Inflammatory macrophage treated with lipopolysaccharide for 1 hour (primary cell): ENCODE results near the gene ZNF316.
"Not testable (repeated sequence)": the region's sequence is repeated elsewhere in the genome, so short reads cannot be mapped to it uniquely, and the experiment has no call there.

ENCODE experiments used
- DNase-seq, 2 donors: peaks; one replicate each; pipeline ENCODE4 v3.0.0-alpha.2; 2020 to 2022

ZNF316 gene

GRCh38 chr7:6648066-6648814 is 11.1 kb downstream of the ZNF316 start:
- DNase-seq = no peak

- DNase-seq = no peak
Observed at GRCh38 chr7:6648815-6649104, 11.6 kb downstream of the ZNF316 start.

- no peak for DNase-seq
Observed at GRCh38 chr7:6649241-6649961, 12.3 kb downstream of the ZNF316 start.

DNA sequence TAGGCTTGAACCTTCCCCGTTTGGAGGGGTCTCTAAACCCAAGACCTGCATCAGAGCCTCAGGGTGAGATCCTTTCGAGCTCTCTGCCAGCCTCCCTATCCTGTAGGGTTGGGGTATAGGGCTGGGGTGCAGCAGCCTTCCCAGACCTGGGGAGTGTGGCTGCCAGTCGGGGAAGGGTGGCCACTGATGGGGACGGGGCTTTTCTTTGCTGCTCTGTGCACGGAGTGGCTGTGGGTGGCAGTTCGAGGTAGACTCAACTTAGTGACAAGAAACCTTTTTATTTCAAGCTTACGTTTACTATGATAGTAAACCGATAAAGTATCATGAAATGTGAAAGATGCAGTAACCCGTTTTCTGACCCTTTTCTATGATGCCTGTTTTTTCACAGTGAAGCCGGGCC is 13.0 kb downstream of the ZNF316 start:
- DNase-seq = no peak

- DNase-seq = no peak
Observed at GRCh38 chr7:6650521-6651011, 13.4 kb downstream of the ZNF316 start.

DNA sequence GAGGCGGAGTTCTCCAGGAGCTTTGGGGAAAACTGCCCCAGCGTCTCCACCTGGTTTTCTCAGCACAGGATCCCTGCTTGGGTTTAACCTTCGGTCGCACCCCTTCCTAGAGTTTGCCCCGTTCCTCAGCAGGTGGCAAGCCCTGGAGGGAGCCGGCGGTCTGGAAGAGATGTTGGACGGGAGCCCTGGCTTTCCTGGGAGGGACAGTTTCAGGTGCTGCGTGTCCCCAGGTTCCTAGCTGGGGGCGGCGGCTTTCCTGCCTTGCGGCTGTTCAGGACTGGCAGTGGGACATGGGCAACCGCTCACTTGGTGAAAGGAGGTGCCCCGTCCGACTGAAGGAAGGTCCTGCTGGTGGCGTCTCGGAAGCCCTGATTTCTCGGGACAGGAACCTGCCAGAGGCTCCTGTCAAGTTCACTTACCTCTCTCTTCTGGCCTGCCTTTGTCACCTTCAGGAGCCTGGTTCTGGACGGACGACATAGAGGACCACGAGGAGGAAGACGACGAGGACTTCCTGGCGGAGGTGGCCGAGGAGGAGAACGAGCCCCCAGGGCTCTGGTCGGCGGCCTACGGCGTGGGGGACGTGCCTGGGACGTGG is 14.8 kb downstream of the ZNF316 start:
- DNase-seq = no peak

DNA sequence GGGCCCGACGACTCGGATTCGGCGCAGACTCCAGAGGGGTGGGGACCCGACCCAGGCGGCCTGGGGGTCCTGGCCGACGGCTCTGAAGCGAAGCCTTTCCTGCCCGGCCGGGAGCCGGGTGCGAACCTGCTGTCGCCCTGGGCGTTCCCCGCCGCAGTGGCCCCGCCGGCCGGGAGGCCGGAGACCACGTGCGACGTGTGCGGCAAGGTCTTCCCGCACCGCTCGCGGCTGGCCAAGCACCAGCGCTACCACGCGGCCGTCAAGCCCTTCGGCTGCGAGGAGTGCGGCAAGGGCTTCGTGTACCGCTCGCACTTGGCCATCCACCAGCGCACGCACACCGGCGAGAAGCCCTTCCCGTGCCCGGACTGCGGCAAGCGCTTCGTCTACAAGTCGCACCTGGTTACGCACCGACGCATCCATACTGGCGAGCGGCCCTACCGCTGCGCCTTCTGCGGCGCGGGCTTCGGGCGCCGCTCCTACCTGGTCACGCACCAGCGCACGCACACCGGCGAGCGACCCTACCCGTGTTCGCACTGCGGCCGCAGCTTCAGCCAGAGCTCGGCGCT is 15.4 kb downstream of the ZNF316 start:
- no peak for DNase-seq

GRCh38 chr7:6653071-6654003 is 16.2 kb downstream of the ZNF316 start:
- no peak for DNase-seq

DNA sequence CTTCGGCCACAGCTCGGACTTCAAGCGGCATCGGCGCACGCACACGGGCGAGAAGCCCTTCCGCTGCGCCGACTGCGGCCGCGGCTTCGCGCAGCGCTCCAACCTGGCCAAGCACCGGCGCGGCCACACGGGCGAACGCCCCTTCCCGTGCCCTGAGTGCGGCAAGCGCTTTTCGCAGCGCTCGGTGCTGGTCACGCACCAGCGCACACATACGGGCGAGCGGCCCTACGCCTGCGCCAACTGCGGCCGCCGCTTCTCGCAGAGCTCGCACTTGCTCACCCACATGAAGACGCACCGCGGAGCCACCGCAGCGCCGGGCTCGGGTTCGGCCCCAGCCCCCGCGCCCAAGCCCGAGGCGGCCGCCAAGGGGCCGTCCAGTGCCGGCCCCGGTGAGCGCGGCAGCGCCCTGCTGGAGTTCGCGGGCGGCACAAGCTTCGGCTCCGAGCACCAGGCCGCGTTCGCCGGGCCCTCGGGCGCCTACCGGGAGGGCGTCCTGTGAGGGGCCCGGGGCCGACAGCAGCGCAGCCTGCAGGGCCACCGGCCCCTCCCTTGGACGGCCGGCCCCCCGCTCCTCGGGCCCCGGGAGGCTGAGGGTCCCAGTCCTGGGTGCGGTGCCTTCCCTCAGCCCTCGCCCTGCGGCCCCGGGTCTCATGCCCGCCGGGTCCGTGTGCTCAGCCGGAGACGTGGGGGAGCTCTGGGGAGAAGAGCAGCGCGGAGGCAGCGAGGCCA is 17.2 kb downstream of the ZNF316 start:
- no peak for DNase-seq

DNA sequence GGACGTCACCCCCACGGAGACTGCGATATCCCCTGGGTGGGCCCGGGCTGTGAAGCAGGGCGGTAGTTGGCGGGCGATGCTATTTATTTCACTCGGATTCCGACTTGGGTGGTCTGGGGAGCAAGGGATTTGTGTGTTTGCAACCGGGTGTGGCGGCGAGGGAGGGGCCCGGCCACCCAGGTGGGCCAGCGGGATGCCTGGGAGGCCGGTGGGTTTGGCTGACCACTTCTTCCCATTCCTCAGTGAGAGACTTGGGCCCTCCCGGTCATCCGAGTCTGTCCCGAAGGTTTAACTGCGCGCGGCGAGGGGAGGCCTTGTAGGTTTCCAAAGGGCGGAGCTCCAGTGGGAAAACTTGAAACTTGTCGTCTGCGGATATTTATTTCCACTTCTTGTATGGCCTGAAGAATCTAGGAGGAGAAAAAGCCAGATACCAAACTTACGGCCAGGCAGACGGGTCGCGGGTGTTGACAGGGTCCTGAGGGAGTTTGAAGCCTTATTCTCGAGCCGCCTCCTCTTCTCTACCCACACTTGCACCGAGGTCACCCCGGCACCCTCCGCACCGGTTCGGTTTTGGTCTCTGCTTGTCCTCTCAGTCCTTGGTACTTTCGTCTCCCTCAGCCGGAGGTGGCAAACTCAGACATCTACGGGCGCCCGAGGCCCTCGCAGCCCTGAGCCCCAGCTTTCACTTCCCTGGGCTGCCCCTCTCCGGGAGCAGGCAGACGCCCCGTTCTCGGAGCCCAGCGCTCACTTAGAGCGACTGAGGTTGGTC is 17.9 kb downstream of the ZNF316 start:
- no peak for DNase-seq

- DNase-seq = no peak
Observed at GRCh38 chr7:6655636-6656385, 18.7 kb downstream of the ZNF316 start.

DNA sequence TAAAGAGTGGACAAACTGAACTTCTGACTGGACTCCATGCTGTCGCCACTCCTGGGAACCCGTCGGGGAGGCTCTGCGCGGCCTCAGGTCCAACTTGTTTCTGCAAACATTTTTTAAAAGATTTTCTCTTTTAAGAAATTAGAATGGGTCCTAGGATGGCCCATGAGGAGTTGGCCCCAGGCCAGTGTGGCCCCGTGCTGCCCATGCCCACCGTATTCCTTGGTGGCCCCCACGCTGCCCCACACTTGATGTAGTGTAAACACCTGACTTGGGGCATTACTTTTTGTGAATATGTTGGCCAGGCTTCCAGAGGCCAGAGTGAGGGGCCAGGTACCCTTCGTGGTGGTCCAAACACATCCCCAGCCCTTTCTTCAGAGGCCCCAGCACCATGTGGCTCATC is 19.3 kb downstream of the ZNF316 start:
- DNase-seq = no peak

DNA sequence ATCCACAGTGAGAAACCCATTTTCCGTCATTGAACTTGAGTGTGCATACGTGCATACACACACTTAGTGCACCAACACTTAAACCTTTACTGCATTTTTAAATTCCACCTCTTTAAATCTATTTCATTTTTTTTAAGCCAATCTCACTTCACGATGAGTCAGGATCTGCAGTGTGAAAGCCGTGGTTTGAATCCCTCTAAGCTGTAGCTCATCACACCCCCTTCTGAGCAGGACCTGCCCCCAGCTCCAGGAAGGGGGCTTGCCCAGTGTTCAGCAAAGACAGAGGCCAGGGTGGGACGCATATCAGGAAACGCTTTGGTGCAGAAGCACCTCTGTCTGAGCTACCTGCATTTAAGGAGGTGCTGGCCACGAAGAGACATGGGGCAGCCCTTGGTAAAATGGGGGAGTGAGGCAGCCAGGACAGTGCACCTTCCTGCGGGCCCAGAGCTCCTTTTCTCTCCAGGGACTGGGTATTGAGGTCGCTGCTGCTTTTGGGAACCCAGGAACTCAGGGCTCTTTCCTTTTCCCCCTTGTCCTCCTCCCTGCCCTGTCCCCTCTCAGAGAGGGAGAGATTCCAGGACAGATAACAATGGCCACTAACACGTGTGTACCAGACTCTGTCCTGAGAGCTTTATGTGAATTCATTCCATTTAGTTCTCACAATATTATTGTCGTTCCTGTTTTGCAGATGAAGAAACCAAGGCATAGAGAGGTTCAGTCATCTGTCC is 21.7 kb downstream of the ZNF316 start:
- DNase-seq = no peak

GRCh38 chr7:6670851-6671250 is 33.7 kb downstream of the ZNF316 start:
- DNase-seq = not testable (repeated sequence)

DNA sequence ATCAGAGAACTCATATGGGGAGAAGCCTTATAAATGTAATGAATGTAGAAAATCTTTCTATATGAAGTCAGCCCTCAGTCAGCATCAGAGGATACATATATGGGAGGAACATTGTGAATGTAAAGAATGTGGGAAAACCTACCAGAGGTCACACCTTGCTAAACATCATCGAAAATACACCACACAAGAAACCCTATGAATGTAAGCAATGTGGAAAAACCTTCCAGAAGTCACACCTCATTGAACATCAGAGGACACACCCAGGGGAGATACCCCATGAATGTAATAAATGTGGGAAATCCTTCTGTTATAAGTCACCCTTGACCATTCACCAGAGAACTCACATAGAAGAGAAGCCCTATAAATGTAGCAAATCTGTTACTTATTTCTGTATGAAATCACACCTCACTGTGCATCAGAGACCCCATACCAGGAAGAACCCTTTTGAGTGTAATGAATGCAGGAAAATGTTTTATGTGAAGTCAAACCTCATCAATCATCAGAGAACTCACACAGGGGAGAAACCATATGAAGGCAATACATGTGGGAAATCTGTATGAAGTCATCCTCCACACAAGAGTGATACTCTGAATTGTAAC is 38.8 kb downstream of the ZNF316 start:
- DNase-seq = no peak

DNA sequence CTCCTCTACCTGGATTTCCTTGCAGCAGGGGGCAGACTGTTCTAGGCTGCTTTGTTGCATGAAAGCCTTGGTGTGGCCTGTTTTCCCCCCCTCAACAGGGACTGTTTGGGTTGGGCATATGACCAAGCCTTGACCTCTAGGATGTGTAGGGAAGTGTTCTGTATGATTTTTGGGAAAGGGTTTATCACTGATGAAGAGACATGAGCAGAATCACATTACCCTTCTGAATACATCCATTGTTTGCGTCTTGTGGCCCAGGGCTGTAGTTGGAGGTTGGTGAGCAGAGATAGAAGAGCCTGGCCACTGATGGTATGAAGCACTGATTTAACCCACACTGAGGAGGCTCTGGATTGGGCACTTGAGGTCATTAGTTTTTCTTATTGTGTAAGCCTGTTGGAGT is 43.0 kb downstream of the ZNF316 start:
- DNase-seq = no peak

DNA sequence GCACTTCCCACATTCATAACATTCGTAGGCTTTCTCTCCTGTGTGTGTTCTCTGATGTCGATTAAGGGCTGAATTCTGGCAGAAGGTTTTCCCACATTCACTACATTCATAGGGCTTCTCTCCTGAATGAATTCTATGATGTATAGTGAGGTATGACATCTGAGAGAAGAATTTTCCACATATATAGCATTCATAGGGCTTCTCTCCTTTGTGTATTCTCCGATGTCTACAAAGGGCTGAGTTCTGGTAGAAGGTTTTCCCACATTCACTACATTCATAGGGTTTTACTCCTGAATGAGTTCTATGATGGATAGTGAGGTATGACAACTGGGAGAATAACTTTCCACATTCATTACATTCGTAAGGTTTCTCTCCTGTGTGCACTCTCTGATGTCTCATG is 54.0 kb downstream of the ZNF316 start:
- DNase-seq = no peak

DNA sequence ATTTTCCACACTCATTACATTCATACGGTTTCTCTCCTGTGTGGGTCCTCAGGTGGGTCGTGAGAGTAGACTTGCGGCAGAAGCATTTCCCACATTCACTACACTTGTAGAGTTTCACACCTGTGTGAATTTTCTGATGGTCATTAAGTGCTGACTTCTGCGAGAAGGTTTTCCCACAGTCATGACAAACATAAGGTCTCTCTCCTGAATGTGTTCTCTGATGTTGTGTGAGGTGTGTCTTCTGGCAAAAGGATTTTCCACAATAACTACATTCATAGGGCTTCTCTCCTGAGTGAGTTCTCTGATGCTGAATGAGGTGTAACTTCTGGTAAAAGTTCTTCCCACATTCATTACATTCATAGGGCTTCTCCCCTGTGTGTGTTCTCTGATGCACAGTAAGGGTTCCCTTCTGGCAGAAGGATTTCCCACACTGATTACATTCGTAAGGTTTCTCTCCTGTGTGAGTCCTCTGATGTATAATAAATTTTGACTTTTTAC is 54.5 kb downstream of the ZNF316 start:
- no peak for DNase-seq

DNA sequence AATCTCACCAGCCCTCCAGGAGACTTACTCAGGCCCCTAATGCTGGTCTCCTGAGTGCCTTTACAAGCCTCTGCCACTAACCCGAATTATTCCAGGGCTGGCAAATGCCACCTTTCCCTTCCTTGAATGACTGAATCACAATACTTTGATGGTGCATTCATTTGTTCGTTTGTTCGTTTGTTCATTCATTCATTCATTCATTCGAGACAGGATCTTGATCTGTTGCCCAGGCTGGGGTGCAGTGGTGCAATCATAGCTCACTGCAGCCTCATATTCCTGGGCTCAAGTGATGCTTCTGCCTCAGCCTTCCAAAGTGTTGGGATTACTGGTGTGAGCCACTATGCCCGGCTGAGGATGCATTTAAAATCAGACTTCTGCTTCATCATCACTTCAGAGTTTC is 63.7 kb downstream of the ZNF316 start:
- no peak for DNase-seq
